Measurements from ENCODE around the gene UBE2Q1.

GRCh38 chr1:154512760-154513159 lies 45.7 kb downstream of the UBE2Q1 start:
- TF ChIP-seq CTCF (IDR thresholded peaks at IDR 0.05) (no peak), POLR2A (IDR thresholded peaks at IDR 0.05) (no peak)
